H1 (cell line): ENCODE data around the gene BMERB1. TPM values are rescaled to one million over a fixed set of nuclear protein-coding genes. Genes with fewer than 3 reads are reported as not detected.

Experiments
- CBX5 ChIP-seq: fragments of 300-800, 300-1000 bp; sonication (generic); IDR thresholded peaks from 2 replicates; pipeline ENCODE4 v1.7.1; 2016; ENCODE audit warnings: antibody characterized with exemption, low read length, low read depth
- CBX8 ChIP-seq: fragments of 300-800, 300-1000 bp; sonication (generic); IDR thresholded peaks from 2 replicates; pipeline ENCODE4 v1.7.1; 2016; ENCODE audit warnings: low read depth, low read length, borderline replicate concordance
- EP300 ChIP-seq, 2 experiments: IDR thresholded peaks; 1 replicate in 1 of 2; 2 replicates in 1 of 2; pipeline ENCODE4 v1.6.1; 2011 to 2012; ENCODE audit warnings: low read depth in 2 of 2, low read length in 2 of 2, mild to moderate bottlenecking in 2 of 2, borderline replicate concordance in 1 of 2, inconsistent platforms in 1 of 2, moderate library complexity in 1 of 2
- KDM4A ChIP-seq: IDR thresholded peaks from one replicate; pipeline ENCODE4 v1.7.1; 2012; ENCODE audit warnings: low read depth, mild to moderate bottlenecking, moderate library complexity, low read length, inconsistent platforms; ENCODE audit not compliant: severe bottlenecking
- POU5F1 ChIP-seq: IDR thresholded peaks from 2 replicates; pipeline ENCODE4 v1.6.1; 2011; ENCODE audit warnings: low read depth, mild to moderate bottlenecking, low read length, moderate library complexity
- RBBP5 ChIP-seq: IDR thresholded peaks from 2 replicates; pipeline ENCODE4 v1.7.1; 2012; ENCODE audit warnings: low read depth, mild to moderate bottlenecking, inconsistent platforms, low read length, moderate library complexity, borderline replicate concordance
- RFX5 ChIP-seq: IDR thresholded peaks from 2 replicates; pipeline ENCODE4 v1.6.1; 2011; ENCODE audit warnings: low read depth, low read length, improper control_type of control experiment, borderline replicate concordance
- TEAD4 ChIP-seq: IDR thresholded peaks from 2 replicates; pipeline ENCODE4 v1.6.1; 2012; ENCODE audit warnings: low read depth, low read length, inconsistent platforms, mixed read lengths
- YY1 ChIP-seq: IDR thresholded peaks from 2 replicates; pipeline ENCODE4 v1.6.1; 2011; ENCODE audit warnings: low read depth, mild to moderate bottlenecking, low read length
- polyA plus RNA-seq, 7 experiments: library from polyadenylated mRNA; depleted of rRNA in 3 of 7; stranded (reverse) in 5 of 7; unstranded in 2 of 7; fragments of >200 nt in 5 of 7; fragments of 200-250 nt in 2 of 7; gene quantifications; 1 replicate in 5 of 7; 2 replicates in 1 of 7; 4 replicates in 1 of 7; pipeline versions ENCODE4 v1.2.1 to v1.2.3, GENCODE V29; 2011 to 2013; ENCODE audit warnings: missing spikeins in 2 of 7, mixed read lengths in 2 of 7
- total RNA-seq: library from RNA; stranded (reverse); fragmentation: NEBNext Ultra II Directional; extraction: Animal tissue kit (Norgen Biotek cat#: 25700); gene quantifications from 2 replicates; pipeline ENCODE4 v1.2.1, GENCODE V29; 2021

The BMERB1 gene
- total and polyA plus RNA-seq, 2 of the 8 experiments (the other 6 are each of a cell fraction or from before 2014, with no cell fraction given): 23.5 to 27.1 TPM

DNA sequence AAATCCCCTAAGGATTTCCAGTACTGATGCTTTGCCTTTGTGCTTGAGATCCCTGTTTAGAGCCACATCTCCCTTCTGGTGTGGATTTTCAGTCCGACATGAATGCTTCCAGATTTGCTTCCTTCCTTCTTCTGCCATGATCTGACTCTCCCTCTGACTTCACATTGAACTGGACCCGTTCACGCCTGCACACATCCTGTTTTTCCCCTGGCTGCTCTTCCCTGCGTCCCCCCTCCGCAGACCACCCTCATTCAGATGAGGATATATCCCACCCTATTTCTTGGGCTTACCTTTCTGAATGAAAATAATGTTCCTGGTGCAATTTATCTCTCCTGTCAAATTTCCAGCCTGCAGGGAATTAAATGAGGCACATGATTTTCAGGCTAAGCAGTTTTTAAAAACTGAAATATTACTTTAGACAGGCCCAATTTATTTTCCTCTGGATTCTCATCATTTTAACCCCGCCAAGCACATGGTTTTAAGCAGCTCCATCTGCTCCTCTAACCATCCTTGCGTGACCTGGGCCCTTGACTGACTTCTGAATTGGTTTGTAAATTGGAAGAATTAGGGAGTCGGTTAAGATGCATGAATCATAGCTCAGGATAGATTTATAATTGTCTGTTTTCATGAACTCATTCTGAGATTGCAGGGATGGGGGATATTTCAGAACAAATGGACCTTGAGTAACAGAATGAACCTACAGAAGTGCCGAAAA lies 59.2 kb downstream of the BMERB1 start (continued):
- no peak for TF ChIP-seq RFX5
- TF ChIP-seq YY1: no peak
- no peak for TF ChIP-seq EP300 (IDR thresholded peaks at IDR 0.05; ENCODE audit: borderline replicate concordance in 1 of 2, low read depth in 2 of 2, low read length in 2 of 2)
- no peak for TF ChIP-seq CBX5
- TF ChIP-seq POU5F1: no peak
- TF ChIP-seq RBBP5: no peak
- TF ChIP-seq TEAD4: no peak
- no peak for TF ChIP-seq CBX8
- no peak for TF ChIP-seq KDM4A
- TF ChIP-seq, all 59 proteins: peak for 0
